ENCODE measurements around the gene AVPR2. TPM values are rescaled to one million over a fixed set of nuclear protein-coding genes. Genes with fewer than 3 reads are reported as not detected.

AVPR2 gene
- total RNA-seq, 1 donor from 2014 or later = 4.8 TPM

DNA sequence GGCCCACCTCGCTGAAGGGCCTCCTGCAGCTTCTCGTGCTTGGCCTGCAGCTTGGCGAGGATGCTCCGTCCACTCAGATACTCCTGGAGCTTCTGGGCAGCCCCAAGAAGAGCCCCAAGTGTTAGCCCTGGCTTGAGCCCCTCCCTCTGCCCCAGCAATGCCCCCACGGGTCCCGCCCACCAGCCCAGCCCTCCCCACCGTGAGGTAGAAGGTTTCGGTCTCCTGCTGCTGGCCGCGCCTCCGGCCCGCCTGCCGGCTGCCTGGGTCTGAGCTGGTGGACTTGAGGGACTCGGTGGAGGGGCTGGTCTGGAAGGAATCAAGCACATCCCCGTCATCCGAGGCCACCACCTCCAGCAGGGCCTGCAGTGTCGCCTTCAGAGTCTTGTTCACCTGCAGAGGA, 8.7 kb downstream of the AVPR2 start:
- H3K27me3 ChIP-seq = no peaks in the 10 kb centered on the region
- no peaks in the 10 kb centered on the region for H3K4me1 ChIP-seq
- no peaks in the 10 kb centered on the region for H3K36me3 ChIP-seq
- no peak overlapping the region for H3K27ac ChIP-seq
- DNase-seq (ENCODE audit: low spot score in 2 of 2) = no peak
- TF ChIP-seq, protein P1, sequence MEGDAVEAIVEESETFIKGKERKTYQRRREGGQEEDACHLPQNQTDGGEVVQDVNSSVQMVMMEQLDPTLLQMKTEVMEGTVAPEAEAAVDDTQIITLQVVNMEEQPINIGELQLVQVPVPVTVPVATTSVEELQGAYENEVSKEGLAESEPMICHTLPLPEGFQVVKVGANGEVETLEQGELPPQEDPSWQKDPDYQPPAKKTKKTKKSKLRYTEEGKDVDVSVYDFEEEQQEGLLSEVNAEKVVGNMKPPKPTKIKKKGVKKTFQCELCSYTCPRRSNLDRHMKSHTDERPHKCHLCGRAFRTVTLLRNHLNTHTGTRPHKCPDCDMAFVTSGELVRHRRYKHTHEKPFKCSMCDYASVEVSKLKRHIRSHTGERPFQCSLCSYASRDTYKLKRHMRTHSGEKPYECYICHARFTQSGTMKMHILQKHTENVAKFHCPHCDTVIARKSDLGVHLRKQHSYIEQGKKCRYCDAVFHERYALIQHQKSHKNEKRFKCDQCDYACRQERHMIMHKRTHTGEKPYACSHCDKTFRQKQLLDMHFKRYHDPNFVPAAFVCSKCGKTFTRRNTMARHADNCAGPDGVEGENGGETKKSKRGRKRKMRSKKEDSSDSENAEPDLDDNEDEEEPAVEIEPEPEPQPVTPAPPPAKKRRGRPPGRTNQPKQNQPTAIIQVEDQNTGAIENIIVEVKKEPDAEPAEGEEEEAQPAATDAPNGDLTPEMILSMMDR (IDR thresholded peaks at IDR 0.05) = no peak
- no peak overlapping the region for H3K4me3 ChIP-seq
- intact Hi-C loops (cut with DNase I) = no loop called here
- H3K9me3 ChIP-seq = no peaks in the 10 kb centered on the region

DNA sequence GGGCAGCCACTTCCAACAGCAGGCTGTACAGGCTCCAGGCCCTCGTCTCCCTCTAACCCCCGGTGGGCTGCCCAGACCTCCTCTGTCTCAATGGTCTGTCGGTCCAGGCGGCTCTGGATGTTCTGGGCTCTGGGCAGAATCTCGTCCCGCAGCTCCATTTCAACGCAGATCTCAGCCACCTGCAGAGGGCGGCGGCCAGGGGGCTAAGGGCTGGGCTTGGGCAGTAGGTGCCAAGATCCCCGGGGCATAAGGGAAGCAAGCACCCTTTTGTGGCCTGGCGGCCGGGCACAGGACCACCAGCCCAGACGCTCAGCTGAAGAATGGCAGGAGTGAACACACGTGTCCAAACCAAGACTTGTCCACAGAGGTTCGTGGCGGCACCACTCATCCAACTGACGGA, 9.2 kb downstream of the AVPR2 start:
- Histone ChIP-seq H3K27me3 (no peaks in the 10 kb centered on the region), H3K27ac (no peak overlapping the region), H3K36me3 (no peaks in the 10 kb centered on the region), H3K4me3 (no peak overlapping the region), H3K9me3 (no peaks in the 10 kb centered on the region), H3K4me1 (no peaks in the 10 kb centered on the region)
- no peak for DNase-seq (ENCODE audit: low spot score in 2 of 2)
- TF ChIP-seq, protein P1 (IDR thresholded peaks at IDR 0.05) = no peak
- intact Hi-C loops (cut with DNase I) = no loop called here

DNA sequence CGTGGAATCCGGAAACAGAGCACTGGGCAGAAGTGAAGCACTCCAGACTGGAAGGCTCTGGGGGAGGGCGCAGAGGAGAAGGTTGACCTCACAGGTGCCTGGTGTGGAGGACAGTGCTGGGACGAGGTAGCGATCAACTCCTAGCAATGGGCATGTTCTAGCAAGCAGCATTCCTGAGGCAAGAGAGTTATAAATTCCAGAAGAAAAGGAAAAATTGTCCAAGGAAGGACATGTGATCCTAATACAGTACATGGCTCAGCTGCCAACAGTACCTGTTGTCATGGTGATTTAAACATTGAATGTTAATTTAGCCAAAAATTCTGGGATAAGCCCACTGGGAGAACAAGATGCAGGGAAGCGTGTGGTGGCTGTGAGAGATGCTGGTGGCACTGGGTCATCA, 13.4 kb downstream of the AVPR2 start:
- H3K36me3 ChIP-seq = no peaks in the 10 kb centered on the region
- DNase-seq (ENCODE audit: low spot score in 2 of 2) = no peak
- TF ChIP-seq, protein P1 (IDR thresholded peaks at IDR 0.05) = no peak
- H3K27ac ChIP-seq = no peak overlapping the region
- no peaks in the 10 kb centered on the region for H3K4me1 ChIP-seq
- intact Hi-C loops (cut with DNase I) = no loop called here
- no peaks in the 10 kb centered on the region for H3K27me3 ChIP-seq
- H3K4me3 ChIP-seq = no peak overlapping the region
- no peaks in the 10 kb centered on the region for H3K9me3 ChIP-seq

DNA sequence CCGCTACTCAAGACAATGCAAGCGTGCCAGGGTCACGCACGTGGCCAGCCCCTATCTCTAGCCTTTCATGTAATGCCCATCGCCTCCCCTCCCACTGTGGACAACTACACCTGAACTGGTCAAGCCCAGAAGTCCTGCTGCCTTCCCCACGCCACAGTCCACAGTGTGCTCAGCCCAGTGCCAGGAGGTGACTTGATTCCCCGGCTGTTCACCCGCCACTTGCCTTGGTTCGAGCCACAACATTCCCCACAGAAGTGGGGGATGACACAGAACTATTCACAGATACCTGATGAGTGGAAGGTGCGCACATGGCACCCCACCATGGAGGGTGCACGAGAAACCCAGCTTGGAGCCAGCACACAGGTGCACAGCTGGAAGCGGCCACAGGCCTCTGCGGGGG, 14.8 kb downstream of the AVPR2 start:
- no peaks in the 10 kb centered on the region for H3K27me3 ChIP-seq
- DNase-seq (ENCODE audit: low spot score in 2 of 2) = no peak
- H3K4me1 ChIP-seq = peaks cover 3 to 5% of the 10 kb centered on the region in 2 donors
- H3K36me3 ChIP-seq = no peaks in the 10 kb centered on the region
- H3K4me3 ChIP-seq = no peak overlapping the region
- no peak overlapping the region for H3K27ac ChIP-seq
- TF ChIP-seq, protein P1 (IDR thresholded peaks at IDR 0.05) = no peak
- intact Hi-C loops (cut with DNase I) = no loop called here
- H3K9me3 ChIP-seq = no peaks in the 10 kb centered on the region

DNA sequence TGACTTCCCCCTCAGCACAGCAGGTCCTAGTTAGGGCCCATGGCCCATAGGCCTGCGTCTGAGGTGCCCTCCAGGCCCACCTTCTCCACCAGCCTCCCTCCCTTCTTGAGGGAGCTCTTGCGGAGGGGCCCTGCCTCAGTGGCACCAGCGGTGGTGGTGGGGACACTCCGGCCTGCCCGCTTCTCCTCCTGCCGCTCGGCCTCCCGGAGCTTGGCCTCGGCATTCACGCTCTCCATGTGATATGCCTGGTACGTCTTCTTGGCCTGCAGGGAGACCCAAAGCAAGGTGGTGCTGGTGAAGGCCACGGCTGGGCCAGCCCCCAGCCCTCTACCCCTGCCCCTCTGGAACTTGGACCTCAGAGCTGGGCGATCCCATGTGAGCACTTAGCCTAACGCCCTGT, 16.1 kb downstream of the AVPR2 start:
- no peaks in the 10 kb centered on the region for H3K36me3 ChIP-seq
- no peaks in the 10 kb centered on the region for H3K9me3 ChIP-seq
- TF ChIP-seq, protein P1 (IDR thresholded peaks at IDR 0.05) = no peak
- intact Hi-C loops (cut with DNase I) = no loop called here
- H3K27me3 ChIP-seq = no peaks in the 10 kb centered on the region
- H3K27ac ChIP-seq = no peak overlapping the region
- no peak overlapping the region for H3K4me3 ChIP-seq
- no peak for DNase-seq (ENCODE audit: low spot score in 2 of 2)
- H3K4me1 ChIP-seq = peaks cover 3 to 5% of the 10 kb centered on the region in 2 donors

DNA sequence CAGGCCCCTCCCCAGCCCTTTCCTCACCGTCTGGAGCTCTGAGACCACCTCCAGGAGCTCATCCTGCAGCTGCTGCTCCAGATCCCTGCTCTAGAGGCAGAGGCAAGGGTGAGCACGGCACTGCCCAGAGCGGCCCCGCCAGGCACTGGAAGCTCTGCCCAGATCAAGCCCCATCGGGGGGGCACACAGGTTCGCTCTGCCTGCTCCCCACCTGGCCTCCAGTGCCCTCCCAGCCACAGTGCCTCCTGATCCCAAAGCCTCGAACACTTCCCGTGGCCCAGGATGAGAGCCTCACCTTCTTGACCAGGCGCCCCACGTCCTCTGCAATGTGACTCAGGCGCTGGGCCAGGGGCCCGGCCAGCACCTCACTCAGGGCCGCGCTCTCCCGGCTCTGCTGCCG, 16.6 kb downstream of the AVPR2 start:
- no peaks in the 10 kb centered on the region for H3K27me3 ChIP-seq
- H3K4me3 ChIP-seq = no peak overlapping the region
- no peak for DNase-seq (ENCODE audit: low spot score in 2 of 2)
- peaks cover 3 to 5% of the 10 kb centered on the region in 2 donors for H3K4me1 ChIP-seq
- intact Hi-C loops (cut with DNase I) = no loop called here
- no peaks in the 10 kb centered on the region for H3K9me3 ChIP-seq
- TF ChIP-seq, protein P1 (IDR thresholded peaks at IDR 0.05) = no peak
- H3K36me3 ChIP-seq = no peaks in the 10 kb centered on the region
- H3K27ac ChIP-seq = no peak overlapping the region
